GM12892 (cell line): ENCODE results near the gene AGFG1.

ENCODE experiments used
- POLR2A ChIP-seq: IDR thresholded peaks from 2 replicates; pipeline ENCODE4 v1.6.1; 2011; ENCODE audit warnings: low read depth, low read length, control low read depth
- POLR2AphosphoS5 ChIP-seq: IDR thresholded peaks from 2 replicates; pipeline ENCODE4 v1.6.1; 2011; ENCODE audit warnings: low read depth, low read length, control low read depth
- TAF1 ChIP-seq: IDR thresholded peaks from 2 replicates; pipeline ENCODE4 v1.6.1; 2011; ENCODE audit warnings: low read depth, mild to moderate bottlenecking, control low read depth, low read length, borderline replicate concordance

DNA sequence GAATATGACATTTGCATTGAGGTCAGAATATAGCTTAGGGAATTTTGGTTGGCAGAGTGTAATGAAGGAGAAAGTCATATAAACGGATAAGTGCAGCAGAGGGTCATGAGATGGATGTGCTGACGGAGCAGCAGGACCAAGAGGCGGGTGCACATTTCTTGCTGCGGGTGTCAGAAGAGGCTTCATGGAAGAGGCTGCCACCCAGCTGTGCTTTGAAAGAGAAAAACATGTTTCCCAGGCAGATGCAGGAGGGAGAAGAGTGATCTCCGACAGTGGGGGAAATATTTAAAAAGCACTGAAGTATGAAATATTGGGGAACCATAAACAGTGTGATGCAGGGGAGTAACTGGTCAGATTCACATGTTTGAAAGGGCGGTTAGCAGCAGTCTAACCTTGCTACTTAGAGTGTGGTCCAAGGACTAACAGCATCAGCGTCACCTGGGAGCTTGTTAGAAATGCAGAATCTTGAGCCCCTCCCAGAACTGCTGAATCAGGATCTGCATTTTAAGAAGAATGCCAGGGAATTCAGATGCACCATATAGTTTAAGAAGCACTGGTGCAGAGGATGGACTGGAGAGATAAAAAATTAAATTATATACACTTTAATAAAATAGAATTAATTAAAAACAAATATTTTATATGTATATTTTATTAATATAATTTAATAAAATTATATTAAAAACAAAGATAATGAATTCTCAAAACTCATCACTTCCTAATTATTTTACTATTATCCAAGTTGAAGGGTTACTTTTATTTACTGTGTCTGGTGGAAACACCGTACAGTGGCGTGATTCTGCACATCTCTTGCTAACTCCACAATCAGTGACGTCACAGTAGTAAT is 48.1 kb upstream of the AGFG1 start:
- TF ChIP-seq POLR2A = no peak
- TF ChIP-seq POLR2AphosphoS5 = no peak
- TF ChIP-seq TAF1 = no peak
